ENCODE measurements around the gene LRRC1. TPM values are rescaled to one million over a fixed set of nuclear protein-coding genes. Genes with fewer than 3 reads are reported as not detected.
A peak's percentile ranks its signal among the peaks of the same experiment; 100 is the strongest.

The LRRC1 gene
- total and polyA plus RNA-seq, 2 of the 13 experiments (the other 11 are each of a cell fraction or from before 2014, with no cell fraction given) = 15.6 to 27.7 TPM

DNA sequence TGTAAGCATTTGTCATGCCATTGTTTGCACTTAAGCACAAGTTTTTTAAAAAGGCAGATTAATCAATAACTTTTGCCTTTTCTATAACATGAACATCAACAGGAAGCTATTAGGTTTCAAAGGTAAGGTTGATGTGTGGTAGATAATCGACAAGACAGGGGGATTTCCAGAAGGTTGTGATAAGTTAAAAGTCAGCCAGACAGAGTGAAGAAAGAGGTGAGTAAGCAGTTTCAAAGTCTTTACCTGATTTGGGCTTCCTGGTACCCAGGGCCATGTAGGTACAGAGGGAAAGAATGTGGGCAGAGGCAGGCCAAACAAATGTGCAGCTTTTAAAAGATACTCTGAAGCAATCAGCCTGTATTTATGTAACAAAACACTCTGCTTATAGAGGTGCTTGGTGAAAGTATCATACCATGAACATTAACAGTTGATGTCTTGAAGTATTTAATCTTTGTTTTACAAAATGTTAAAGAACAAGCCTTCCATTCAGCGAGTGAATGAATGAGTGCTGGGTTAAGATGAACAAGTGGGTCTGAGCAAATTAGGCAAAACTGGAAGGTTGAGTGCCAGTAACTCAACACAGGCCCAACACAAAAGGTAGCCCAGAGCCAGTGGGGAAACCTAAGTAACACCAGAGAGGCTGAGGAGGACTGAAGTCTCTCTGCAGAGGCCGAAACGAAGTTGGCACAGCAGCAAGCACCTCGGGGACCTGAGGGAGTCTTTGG, 60.2 kb downstream of the LRRC1 start (continued):
- TF ChIP-seq, protein P1, sequence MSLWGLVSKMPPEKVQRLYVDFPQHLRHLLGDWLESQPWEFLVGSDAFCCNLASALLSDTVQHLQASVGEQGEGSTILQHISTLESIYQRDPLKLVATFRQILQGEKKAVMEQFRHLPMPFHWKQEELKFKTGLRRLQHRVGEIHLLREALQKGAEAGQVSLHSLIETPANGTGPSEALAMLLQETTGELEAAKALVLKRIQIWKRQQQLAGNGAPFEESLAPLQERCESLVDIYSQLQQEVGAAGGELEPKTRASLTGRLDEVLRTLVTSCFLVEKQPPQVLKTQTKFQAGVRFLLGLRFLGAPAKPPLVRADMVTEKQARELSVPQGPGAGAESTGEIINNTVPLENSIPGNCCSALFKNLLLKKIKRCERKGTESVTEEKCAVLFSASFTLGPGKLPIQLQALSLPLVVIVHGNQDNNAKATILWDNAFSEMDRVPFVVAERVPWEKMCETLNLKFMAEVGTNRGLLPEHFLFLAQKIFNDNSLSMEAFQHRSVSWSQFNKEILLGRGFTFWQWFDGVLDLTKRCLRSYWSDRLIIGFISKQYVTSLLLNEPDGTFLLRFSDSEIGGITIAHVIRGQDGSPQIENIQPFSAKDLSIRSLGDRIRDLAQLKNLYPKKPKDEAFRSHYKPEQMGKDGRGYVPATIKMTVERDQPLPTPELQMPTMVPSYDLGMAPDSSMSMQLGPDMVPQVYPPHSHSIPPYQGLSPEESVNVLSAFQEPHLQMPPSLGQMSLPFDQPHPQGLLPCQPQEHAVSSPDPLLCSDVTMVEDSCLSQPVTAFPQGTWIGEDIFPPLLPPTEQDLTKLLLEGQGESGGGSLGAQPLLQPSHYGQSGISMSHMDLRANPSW (CRISPR knock-in tag; IDR thresholded peaks at IDR 0.05; ENCODE audit: borderline replicate concordance) = no peak
- TF ChIP-seq, protein P2, sequence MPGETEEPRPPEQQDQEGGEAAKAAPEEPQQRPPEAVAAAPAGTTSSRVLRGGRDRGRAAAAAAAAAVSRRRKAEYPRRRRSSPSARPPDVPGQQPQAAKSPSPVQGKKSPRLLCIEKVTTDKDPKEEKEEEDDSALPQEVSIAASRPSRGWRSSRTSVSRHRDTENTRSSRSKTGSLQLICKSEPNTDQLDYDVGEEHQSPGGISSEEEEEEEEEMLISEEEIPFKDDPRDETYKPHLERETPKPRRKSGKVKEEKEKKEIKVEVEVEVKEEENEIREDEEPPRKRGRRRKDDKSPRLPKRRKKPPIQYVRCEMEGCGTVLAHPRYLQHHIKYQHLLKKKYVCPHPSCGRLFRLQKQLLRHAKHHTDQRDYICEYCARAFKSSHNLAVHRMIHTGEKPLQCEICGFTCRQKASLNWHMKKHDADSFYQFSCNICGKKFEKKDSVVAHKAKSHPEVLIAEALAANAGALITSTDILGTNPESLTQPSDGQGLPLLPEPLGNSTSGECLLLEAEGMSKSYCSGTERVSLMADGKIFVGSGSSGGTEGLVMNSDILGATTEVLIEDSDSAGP (CRISPR knock-in tag; IDR thresholded peaks at IDR 0.05; ENCODE audit: borderline replicate concordance) = 0 out of 2 replicates have a peak, but pooled peaks have one; percentile 28
- TF ChIP-seq, protein P3, sequence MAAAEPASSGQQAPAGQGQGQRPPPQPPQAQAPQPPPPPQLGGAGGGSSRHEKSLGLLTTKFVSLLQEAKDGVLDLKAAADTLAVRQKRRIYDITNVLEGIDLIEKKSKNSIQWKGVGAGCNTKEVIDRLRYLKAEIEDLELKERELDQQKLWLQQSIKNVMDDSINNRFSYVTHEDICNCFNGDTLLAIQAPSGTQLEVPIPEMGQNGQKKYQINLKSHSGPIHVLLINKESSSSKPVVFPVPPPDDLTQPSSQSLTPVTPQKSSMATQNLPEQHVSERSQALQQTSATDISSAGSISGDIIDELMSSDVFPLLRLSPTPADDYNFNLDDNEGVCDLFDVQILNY (CRISPR knock-in tag; conservative IDR thresholded peaks at IDR 0.05) = no peak
- TF ChIP-seq ZNF296 (CRISPR knock-in tag; conservative IDR thresholded peaks at IDR 0.05) (no peak), ZNF670 (CRISPR knock-in tag; IDR thresholded peaks at IDR 0.05; ENCODE audit: borderline replicate concordance) (no peak), ZNF878 (CRISPR knock-in tag; IDR thresholded peaks at IDR 0.05) (peak; percentile 65; the same call in 1 of the 2 replicates), EEA1 (CRISPR knock-in tag; IDR thresholded peaks at IDR 0.05; ENCODE audit: borderline replicate concordance) (no peak), AGO2 (optimal IDR thresholded peaks at IDR 0.05; ENCODE audit: low read depth, low read length) (no peak), ISX (CRISPR knock-in tag; conservative IDR thresholded peaks at IDR 0.05) (no peak), ELF1 (CRISPR knock-in tag; IDR thresholded peaks at IDR 0.05) (peak; percentile 78), BRCA1 (CRISPR knock-in tag; IDR thresholded peaks at IDR 0.05) (no peak), ZMYM2 (CRISPR knock-in tag; IDR thresholded peaks at IDR 0.05) (no peak), ZNF879 (CRISPR knock-in tag; IDR thresholded peaks at IDR 0.05) (no peak), NR2F6 (IDR thresholded peaks at IDR 0.05) (0 out of 2 replicates have a peak, but pooled peaks have one; percentile 36), NR2F6 (CRISPR knock-in tag; IDR thresholded peaks at IDR 0.05) (peak; percentile 54), ZNF44 (CRISPR knock-in tag; IDR thresholded peaks at IDR 0.05) (peak; percentile 46; the same call in 1 of the 2 replicates), TRIM24 (CRISPR knock-in tag; IDR thresholded peaks at IDR 0.05) (no peak), ZSCAN9 (CRISPR knock-in tag; IDR thresholded peaks at IDR 0.05; ENCODE audit: borderline replicate concordance) (0 out of 2 replicates have a peak, but pooled peaks have one; percentile 66), SCMH1 (CRISPR knock-in tag; IDR thresholded peaks at IDR 0.05; ENCODE audit: borderline replicate concordance) (no peak)
- TF ChIP-seq, protein P4, sequence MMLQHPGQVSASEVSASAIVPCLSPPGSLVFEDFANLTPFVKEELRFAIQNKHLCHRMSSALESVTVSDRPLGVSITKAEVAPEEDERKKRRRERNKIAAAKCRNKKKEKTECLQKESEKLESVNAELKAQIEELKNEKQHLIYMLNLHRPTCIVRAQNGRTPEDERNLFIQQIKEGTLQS (CRISPR knock-in tag; IDR thresholded peaks at IDR 0.05) = 0 out of 2 replicates have a peak, but pooled peaks have one; percentile 26
- TF ChIP-seq, protein P5, sequence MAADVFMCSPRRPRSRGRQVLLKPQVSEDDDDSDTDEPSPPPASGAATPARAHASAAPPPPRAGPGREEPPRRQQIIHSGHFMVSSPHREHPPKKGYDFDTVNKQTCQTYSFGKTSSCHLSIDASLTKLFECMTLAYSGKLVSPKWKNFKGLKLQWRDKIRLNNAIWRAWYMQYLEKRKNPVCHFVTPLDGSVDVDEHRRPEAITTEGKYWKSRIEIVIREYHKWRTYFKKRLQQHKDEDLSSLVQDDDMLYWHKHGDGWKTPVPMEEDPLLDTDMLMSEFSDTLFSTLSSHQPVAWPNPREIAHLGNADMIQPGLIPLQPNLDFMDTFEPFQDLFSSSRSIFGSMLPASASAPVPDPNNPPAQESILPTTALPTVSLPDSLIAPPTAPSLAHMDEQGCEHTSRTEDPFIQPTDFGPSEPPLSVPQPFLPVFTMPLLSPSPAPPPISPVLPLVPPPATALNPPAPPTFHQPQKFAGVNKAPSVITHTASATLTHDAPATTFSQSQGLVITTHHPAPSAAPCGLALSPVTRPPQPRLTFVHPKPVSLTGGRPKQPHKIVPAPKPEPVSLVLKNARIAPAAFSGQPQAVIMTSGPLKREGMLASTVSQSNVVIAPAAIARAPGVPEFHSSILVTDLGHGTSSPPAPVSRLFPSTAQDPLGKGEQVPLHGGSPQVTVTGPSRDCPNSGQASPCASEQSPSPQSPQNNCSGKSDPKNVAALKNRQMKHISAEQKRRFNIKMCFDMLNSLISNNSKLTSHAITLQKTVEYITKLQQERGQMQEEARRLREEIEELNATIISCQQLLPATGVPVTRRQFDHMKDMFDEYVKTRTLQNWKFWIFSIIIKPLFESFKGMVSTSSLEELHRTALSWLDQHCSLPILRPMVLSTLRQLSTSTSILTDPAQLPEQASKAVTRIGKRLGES (CRISPR knock-in tag; IDR thresholded peaks at IDR 0.05; ENCODE audit: borderline replicate concordance) = no peak
- TF ChIP-seq, protein P6, sequence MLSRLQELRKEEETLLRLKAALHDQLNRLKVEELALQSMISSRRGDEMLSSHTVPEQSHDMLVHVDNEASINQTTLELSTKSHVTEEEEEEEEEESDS (CRISPR knock-in tag; IDR thresholded peaks at IDR 0.05; ENCODE audit: borderline replicate concordance) = no peak

Data from HepG2 (cell line).